Measurements from ENCODE around the gene DDX20.

Gene DDX20

GRCh38 chr1:111727056-111727455, 28.6 kb upstream of the DDX20 start:
- no peak for TF ChIP-seq TAF1 (IDR thresholded peaks at IDR 0.05; ENCODE audit: borderline replicate concordance, insufficient read depth, low read length)
- TF ChIP-seq REST (IDR thresholded peaks at IDR 0.05; ENCODE audit: insufficient read depth in 1 of 2, low read depth in 2 of 2, low read length in 2 of 2) = no peak

GRCh38 chr1:111729271-111729921, 26.3 kb upstream of the DDX20 start:
- TF ChIP-seq SIN3A (IDR thresholded peaks at IDR 0.05; ENCODE audit: borderline replicate concordance, insufficient read depth, low read length) (no peak), TAF1 (IDR thresholded peaks at IDR 0.05; ENCODE audit: borderline replicate concordance, insufficient read depth, low read length) (no peak), REST (IDR thresholded peaks at IDR 0.05; ENCODE audit: insufficient read depth in 1 of 2, low read depth in 2 of 2, low read length in 2 of 2) (no peak), FOXP2 (optimal IDR thresholded peaks at IDR 0.05; ENCODE audit: borderline replicate concordance, extremely low read depth, extremely low read length, insufficient read depth) (no peak), POLR2AphosphoS5 (IDR thresholded peaks at IDR 0.05; ENCODE audit: low read depth, low read length) (no peak)

GRCh38 chr1:111729946-111730681, 25.6 kb upstream of the DDX20 start:
- TF ChIP-seq SIN3A (IDR thresholded peaks at IDR 0.05; ENCODE audit: borderline replicate concordance, insufficient read depth, low read length) (no peak), REST (IDR thresholded peaks at IDR 0.05; ENCODE audit: insufficient read depth in 1 of 2, low read depth in 2 of 2, low read length in 2 of 2) (no peak), FOXP2 (optimal IDR thresholded peaks at IDR 0.05; ENCODE audit: borderline replicate concordance, extremely low read depth, extremely low read length, insufficient read depth) (no peak), POLR2AphosphoS5 (IDR thresholded peaks at IDR 0.05; ENCODE audit: low read depth, low read length) (no peak), TAF1 (IDR thresholded peaks at IDR 0.05; ENCODE audit: borderline replicate concordance, insufficient read depth, low read length) (no peak)

GRCh38 chr1:111730706-111731105, 25.0 kb upstream of the DDX20 start:
- TF ChIP-seq POLR2AphosphoS5 (IDR thresholded peaks at IDR 0.05; ENCODE audit: low read depth, low read length) = no peak
- no peak for TF ChIP-seq TAF1 (IDR thresholded peaks at IDR 0.05; ENCODE audit: borderline replicate concordance, insufficient read depth, low read length)
- TF ChIP-seq SIN3A (IDR thresholded peaks at IDR 0.05; ENCODE audit: borderline replicate concordance, insufficient read depth, low read length) = no peak
- no peak for TF ChIP-seq REST (IDR thresholded peaks at IDR 0.05; ENCODE audit: insufficient read depth in 1 of 2, low read depth in 2 of 2, low read length in 2 of 2)
- TF ChIP-seq FOXP2 (optimal IDR thresholded peaks at IDR 0.05; ENCODE audit: borderline replicate concordance, extremely low read depth, extremely low read length, insufficient read depth) = no peak
